GM12891 (cell line): ENCODE data around the gene CD300LF.

Experiments
- PAX5 ChIP-seq: IDR thresholded peaks from 2 replicates; pipeline ENCODE4 v1.6.1; 2011; ENCODE audit warnings: low read length, moderate library complexity, mild to moderate bottlenecking; ENCODE audit not compliant: insufficient read depth, severe bottlenecking
- POLR2A ChIP-seq: IDR thresholded peaks from 2 replicates; pipeline ENCODE4 v1.6.1; 2011; ENCODE audit warnings: low read depth, low read length, control low read depth
- POLR2AphosphoS5 ChIP-seq: IDR thresholded peaks from 2 replicates; pipeline ENCODE4 v1.6.1; 2011; ENCODE audit warnings: low read depth, low read length, control low read depth
- POU2F2 ChIP-seq: IDR thresholded peaks from 2 replicates; pipeline ENCODE4 v1.6.1; 2011; ENCODE audit warnings: low read depth, mild to moderate bottlenecking, control low read depth, low read length, moderate library complexity
- SPI1 ChIP-seq: IDR thresholded peaks from 2 replicates; pipeline ENCODE4 v1.6.1; 2011; ENCODE audit warnings: low read depth, low read length, control low read depth
- TAF1 ChIP-seq: IDR thresholded peaks from 2 replicates; pipeline ENCODE4 v1.6.1; 2011; ENCODE audit warnings: low read depth, low read length, control low read depth

DNA sequence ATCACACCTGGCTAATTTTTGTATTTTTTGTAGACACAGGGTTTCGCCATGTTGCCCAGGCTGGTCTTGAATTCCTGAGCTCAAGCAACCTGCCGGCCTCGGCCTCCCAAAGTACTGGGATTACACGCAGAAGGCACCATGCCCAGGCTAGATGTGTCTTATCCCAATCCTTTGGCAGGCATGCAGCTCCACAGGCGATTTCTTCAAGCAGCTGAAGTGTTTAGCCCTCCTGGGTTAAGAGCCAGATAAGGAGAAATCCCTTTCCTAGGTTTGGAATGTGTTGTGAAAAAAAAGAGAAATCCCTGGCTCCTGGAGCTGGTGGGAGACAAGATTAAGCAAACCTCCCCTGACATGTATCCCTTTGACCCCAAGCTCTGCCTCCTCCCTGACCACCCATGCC, 33.7 kb upstream of the CD300LF start:
- no peak for TF ChIP-seq POLR2A
- no peak for TF ChIP-seq TAF1
- no peak for TF ChIP-seq POLR2AphosphoS5
- no peak for TF ChIP-seq SPI1
- TF ChIP-seq PAX5 = no peak
- no peak for TF ChIP-seq POU2F2
